GM20431 (cell line): ENCODE measurements around the gene SH2D4B.
"Not testable (repeated sequence)": the region's sequence is repeated elsewhere in the genome, so short reads cannot be mapped to it uniquely, and the experiment has no call there.

ENCODE experiments used
- in situ Hi-C: fragments of 300-500 bp; cut with MseI, MboI; formaldehyde crosslinking; loops from one replicate; pipeline ENCODE4 v1.15.0; 2020; ENCODE audit warnings: low sequenced_read_pairs; ENCODE audit not compliant: unreplicated experiment

Gene SH2D4B

GRCh38 chr10:80519936-80520650, 17.6 kb upstream of the SH2D4B start:
- in situ Hi-C loops: loop anchor here (25.0 kb wide), 1 partner anchor 133 kb away; no protein-coding TSS in a partner anchor

GRCh38 chr10:80520661-80521470, 16.8 kb upstream of the SH2D4B start:
- in situ Hi-C loops: loop anchor here (25.0 kb wide), 1 partner anchor 134 kb away; no protein-coding TSS in a partner anchor

GRCh38 chr10:80522756-80523363, 14.8 kb upstream of the SH2D4B start:
- in situ Hi-C loops: loop anchor here (25.0 kb wide), 1 partner anchor 136 kb away; no protein-coding TSS in a partner anchor

GRCh38 chr10:80523773-80524172, 13.9 kb upstream of the SH2D4B start:
- in situ Hi-C loops: loop anchor here (25.0 kb wide), 1 partner anchor 136 kb away; no protein-coding TSS in a partner anchor

GRCh38 chr10:80524190-80524909, 13.4 kb upstream of the SH2D4B start:
- in situ Hi-C loops: loop anchor here (25.0 kb wide), 1 partner anchor 137 kb away; no protein-coding TSS in a partner anchor

GRCh38 chr10:80526218-80526617, 11.5 kb upstream of the SH2D4B start:
- in situ Hi-C loops: no loop called here

GRCh38 chr10:80526742-80527141, 11.0 kb upstream of the SH2D4B start:
- in situ Hi-C loops: no loop called here

- in situ Hi-C loops: no loop called here
Measured at GRCh38 chr10:80528185-80528700, 9.5 kb upstream of the SH2D4B start.

GRCh38 chr10:80528901-80529300, 8.8 kb upstream of the SH2D4B start:
- in situ Hi-C loops: no loop called here

- in situ Hi-C loops: no loop called here
Measured at GRCh38 chr10:80529604-80530003, 8.1 kb upstream of the SH2D4B start.

- in situ Hi-C loops: no loop called here
Measured at GRCh38 chr10:80530251-80530650, 7.5 kb upstream of the SH2D4B start.

- in situ Hi-C loops: no loop called here
Measured at GRCh38 chr10:80530816-80531215, 6.9 kb upstream of the SH2D4B start.

GRCh38 chr10:80532571-80532970, 5.1 kb upstream of the SH2D4B start:
- in situ Hi-C loops: no loop called here

GRCh38 chr10:80534059-80534458, 3.6 kb upstream of the SH2D4B start:
- in situ Hi-C loops: not testable (repeated sequence)

GRCh38 chr10:80534646-80535045, 3.1 kb upstream of the SH2D4B start:
- in situ Hi-C loops: not testable (repeated sequence)

- in situ Hi-C loops: no loop called here
Measured at GRCh38 chr10:80535671-80536360, 1.9 kb upstream of the SH2D4B start.

GRCh38 chr10:80536361-80536835, 1.3 kb upstream of the SH2D4B start:
- in situ Hi-C loops: no loop called here

GRCh38 chr10:80537086-80537735, 491 bp upstream of the SH2D4B start:
- in situ Hi-C loops: no loop called here
